Cardiac muscle cell (in vitro differentiated cells and primary cell): ENCODE results near the gene DEPDC5. TPM values are rescaled to one million over a fixed set of nuclear protein-coding genes. Genes with fewer than 3 reads are reported as not detected.
"Not testable (repeated sequence)": the region's sequence is repeated elsewhere in the genome, so short reads cannot be mapped to it uniquely, and the experiment has no call there.

Experiments used
- DNase-seq, 2 donors: peaks; one replicate each; pipeline versions ENCODE4 v3.0.0 to v3.0.0-alpha.2; 2010 to 2017; ENCODE audit warnings: low read depth in 1 of 2, low spot score in 1 of 2
- H3K27ac ChIP-seq: fragments of 200-600 bp; sonication (generic); 2 replicates; pipeline ENCODE4 v1.5.1; 2016
- H3K27me3 ChIP-seq: fragments of 200-600 bp; sonication (generic); 2 replicates; pipeline ENCODE4 v1.6.0; 2016; ENCODE audit warnings: control low read depth
- H3K36me3 ChIP-seq: fragments of 200-600 bp; sonication (generic); 2 replicates; pipeline ENCODE4 v1.5.1; 2016; ENCODE audit warnings: control low read depth
- H3K4me1 ChIP-seq: fragments of 200-600 bp; sonication (generic); 2 replicates; pipeline ENCODE4 v1.8.1; 2017; ENCODE audit warnings: low read depth, mild to moderate bottlenecking, mixed run types
- H3K4me3 ChIP-seq: fragments of 200-600 bp; sonication (generic); 2 replicates; pipeline ENCODE4 v1.5.1; 2016; ENCODE audit warnings: mild to moderate bottlenecking
- H3K9me3 ChIP-seq: fragments of 200-600 bp; sonication (generic); 2 replicates; pipeline ENCODE4 v1.5.1; 2017; ENCODE audit warnings: low read depth, mild to moderate bottlenecking, control low read depth
- polyA plus RNA-seq: library from polyadenylated mRNA; unstranded; fragments of >200 nt; fragmentation: Nextera tagmentation; extraction: Ambion mirVana; gene quantifications from 2 replicates; pipeline ENCODE4 v1.2.1, GENCODE V29; 2016
- total RNA-seq: library from RNA; depleted of rRNA; stranded (reverse); fragments of >200 nt; gene quantifications from 2 replicates; pipeline ENCODE4 v1.2.3, GENCODE V29; 2016
- TF ChIP-seq, protein P1 (sequence below): IDR thresholded peaks from 2 replicates; pipeline ENCODE4 v1.5.1; 2012; ENCODE audit warnings: low read depth, mild to moderate bottlenecking, low read length

The DEPDC5 gene
- total RNA-seq, result 11.0 and 30.6 TPM in 2 replicates
- 13.4 and 18.2 TPM in 2 replicates for polyA plus RNA-seq

DNA sequence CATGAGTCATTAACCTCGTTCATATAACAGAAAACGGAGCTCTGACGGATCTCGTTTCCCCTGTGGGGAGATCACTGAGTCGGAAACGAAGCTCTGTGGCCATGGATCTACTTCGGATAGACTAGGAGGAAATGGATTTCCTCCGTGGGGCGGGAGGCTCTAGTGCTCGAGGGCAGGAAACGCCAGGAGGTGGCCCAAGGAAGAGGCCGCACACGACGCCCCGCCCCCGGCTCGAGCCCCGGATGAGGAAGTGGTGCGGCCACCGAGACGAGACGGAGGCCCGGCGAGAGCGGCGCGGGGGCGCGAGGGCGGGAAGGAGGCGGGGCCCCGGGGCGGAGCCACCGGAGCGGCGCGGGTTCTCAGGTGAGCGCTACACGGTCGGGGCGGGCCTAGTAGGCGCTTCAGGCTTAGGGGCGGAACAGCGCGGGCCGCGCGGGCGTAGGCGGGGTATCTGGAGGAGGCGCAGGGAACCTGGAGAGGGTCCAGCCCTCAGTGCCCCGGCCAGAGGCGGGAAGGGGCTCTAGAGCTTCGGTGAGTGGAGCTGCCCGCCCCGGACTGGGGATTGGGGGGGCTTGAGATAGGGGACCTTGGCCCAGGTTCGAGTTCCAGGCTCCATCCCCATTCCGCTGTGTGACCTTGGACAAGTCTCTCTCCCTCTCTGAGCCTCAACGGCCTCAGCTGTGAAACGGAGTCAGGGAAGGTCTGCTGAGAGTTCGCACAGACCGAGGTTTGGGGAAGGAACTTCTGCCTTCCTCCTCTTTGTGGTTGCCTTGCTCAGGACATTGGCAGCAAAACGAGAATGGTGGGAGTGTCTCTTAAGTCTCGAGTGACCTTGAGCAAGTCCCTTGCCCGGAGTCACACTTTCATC lies at the start of gene DEPDC5:
Gene DEPDC5 (plus strand): TSS at position 386 of the 868 bp plus-strand sequence. CDS start 903 bp downstream, outside the sequence.
- DNase-seq, result peak; percentile 96 to 97
- H3K4me3 ChIP-seq, result peak within 1 kb of the TSS; percentile 46
- peaks cover 3% of the 10 kb centered on the region for H3K36me3 ChIP-seq
- peak within 1 kb of the TSS; percentile 87 for H3K27ac ChIP-seq
- TF ChIP-seq, protein P1, sequence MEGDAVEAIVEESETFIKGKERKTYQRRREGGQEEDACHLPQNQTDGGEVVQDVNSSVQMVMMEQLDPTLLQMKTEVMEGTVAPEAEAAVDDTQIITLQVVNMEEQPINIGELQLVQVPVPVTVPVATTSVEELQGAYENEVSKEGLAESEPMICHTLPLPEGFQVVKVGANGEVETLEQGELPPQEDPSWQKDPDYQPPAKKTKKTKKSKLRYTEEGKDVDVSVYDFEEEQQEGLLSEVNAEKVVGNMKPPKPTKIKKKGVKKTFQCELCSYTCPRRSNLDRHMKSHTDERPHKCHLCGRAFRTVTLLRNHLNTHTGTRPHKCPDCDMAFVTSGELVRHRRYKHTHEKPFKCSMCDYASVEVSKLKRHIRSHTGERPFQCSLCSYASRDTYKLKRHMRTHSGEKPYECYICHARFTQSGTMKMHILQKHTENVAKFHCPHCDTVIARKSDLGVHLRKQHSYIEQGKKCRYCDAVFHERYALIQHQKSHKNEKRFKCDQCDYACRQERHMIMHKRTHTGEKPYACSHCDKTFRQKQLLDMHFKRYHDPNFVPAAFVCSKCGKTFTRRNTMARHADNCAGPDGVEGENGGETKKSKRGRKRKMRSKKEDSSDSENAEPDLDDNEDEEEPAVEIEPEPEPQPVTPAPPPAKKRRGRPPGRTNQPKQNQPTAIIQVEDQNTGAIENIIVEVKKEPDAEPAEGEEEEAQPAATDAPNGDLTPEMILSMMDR, result no peak
- no peaks in the 10 kb centered on the region for H3K9me3 ChIP-seq
- no peaks in the 10 kb centered on the region for H3K27me3 ChIP-seq
- H3K4me1 ChIP-seq, result peaks cover 19% of the 10 kb centered on the region

DNA sequence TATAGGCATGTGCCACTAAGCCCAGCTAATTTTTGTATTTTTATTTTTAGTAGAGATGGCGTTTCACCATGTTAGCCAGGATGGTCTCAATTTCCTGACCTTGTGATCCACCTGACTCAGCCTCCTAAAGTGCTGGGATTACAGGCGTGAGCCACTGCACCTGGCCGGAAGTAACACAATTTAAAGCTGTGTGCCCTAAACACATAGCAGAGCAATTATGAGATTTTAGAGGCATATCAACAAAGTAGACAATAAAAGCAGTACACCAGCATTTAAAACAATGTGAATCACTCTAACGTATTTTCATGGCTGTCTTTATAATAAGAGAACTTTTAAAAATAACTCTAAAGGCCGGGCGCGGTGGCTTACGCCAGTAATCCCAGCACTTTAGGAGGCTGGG lies 46.3 kb upstream of the DEPDC5 start:
- H3K36me3 ChIP-seq, result peaks cover 23% of the 10 kb centered on the region
- no peak overlapping the region for H3K4me3 ChIP-seq
- TF ChIP-seq, protein P1, result no peak
- H3K4me1 ChIP-seq, result no peaks in the 10 kb centered on the region
- H3K27ac ChIP-seq, result no peak overlapping the region
- no peaks in the 10 kb centered on the region for H3K9me3 ChIP-seq
- H3K27me3 ChIP-seq, result no peaks in the 10 kb centered on the region
- no peak for DNase-seq

DNA sequence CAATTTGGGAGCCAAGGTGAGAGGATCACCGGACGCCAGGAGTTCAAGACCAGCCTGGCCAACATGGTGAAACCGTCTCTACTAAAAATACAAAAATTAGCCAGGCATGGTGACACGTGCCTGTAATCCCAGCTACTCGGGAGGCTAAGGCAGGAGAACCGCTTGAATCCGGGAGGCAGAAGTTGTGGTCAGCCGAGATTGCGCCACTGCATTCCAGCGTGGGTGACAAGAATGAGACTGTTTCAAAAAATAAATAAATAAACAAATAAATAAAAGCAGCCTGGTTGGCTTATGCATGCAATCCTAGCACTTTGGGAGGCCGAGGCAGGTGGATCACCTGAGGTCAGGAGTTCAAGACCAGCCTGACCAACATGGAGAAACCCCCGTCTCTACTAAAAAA lies 42.6 kb upstream of the DEPDC5 start:
- DNase-seq, result peak in 1 of 2 donors; percentile 40
- not testable (repeated sequence) for H3K9me3 ChIP-seq, H3K27ac ChIP-seq, H3K27me3 ChIP-seq, H3K4me3 ChIP-seq, H3K4me1 ChIP-seq
- H3K36me3 ChIP-seq, result peaks cover 14% of the 10 kb centered on the region

DNA sequence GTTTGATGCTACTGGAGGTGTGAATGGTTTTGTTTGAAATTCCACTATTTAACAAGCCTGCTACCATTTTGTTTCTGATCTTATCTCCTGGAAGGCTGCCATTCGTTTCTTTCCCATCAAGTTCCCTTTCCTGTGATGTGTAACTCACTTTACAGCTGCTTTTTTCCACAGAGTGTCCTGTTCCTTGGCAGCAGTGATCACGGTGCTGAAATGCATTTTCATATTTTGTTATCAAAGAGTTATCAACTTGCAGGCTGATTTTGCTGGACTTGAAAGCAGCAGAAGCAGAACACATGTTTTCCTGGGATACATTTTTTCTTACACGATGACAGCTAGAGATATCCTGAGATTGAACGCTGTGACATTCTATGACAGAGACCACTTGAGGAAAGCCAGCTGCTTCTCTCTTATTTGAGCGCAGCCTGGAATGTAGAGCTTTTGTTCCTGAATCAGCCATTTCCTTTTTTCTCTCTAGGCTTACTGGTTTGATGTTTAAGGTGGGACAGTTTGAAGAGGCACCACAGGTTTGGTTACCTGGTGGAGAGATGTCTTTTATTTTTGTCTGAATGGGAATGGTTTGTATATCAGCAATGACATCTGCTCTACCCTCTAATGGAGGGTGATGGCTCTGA lies 38.6 kb upstream of the DEPDC5 start:
- no peaks in the 10 kb centered on the region for H3K27me3 ChIP-seq
- H3K4me1 ChIP-seq, result peaks cover 4% of the 10 kb centered on the region
- no peak overlapping the region for H3K4me3 ChIP-seq
- H3K36me3 ChIP-seq, result peaks cover 33% of the 10 kb centered on the region
- TF ChIP-seq, protein P1, result no peak
- peak in 1 of 2 donors; percentile 58 for DNase-seq
- peak overlapping the region; percentile 66 for H3K27ac ChIP-seq
- H3K9me3 ChIP-seq, result no peaks in the 10 kb centered on the region

DNA sequence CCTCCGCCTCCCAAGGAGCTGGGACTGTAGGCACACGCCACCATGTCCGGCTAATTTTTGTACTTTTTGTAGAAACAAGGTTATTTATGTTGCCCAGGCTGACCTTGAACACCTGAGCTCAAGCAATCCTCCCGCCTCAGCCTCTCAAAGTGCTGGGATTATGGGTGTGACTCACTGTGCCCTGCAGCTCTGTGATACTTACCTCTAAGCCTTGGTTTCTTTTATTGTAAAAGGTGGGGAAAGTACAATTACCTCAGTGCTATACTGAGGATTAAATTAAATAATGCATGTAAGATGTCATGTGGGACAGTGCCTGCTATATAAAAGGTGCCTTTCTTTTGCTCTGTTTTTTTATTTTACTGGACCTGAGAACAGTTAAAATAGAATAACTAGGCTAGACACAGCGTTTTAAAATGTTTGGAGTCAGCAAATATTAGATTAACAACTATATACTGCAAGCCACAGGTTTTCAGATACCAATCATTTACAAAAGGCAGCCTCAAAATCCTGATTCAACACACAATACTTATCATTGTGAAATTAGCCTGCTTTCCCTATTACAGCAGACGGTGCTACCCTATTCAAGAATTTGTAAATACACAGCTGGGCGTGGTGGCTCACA lies 33.9 kb upstream of the DEPDC5 start:
- no peaks in the 10 kb centered on the region for H3K27me3 ChIP-seq
- no peak for DNase-seq
- H3K4me1 ChIP-seq, result peaks cover 3% of the 10 kb centered on the region
- H3K9me3 ChIP-seq, result no peaks in the 10 kb centered on the region
- no peak overlapping the region for H3K4me3 ChIP-seq
- TF ChIP-seq, protein P1, result no peak
- H3K36me3 ChIP-seq, result peaks cover 28% of the 10 kb centered on the region
- no peak overlapping the region for H3K27ac ChIP-seq
